ENCODE results near the gene CAPN9.

CAPN9 gene

GRCh38 chr1:230705289-230706019 lies 41.7 kb upstream of the CAPN9 start:
- Histone ChIP-seq H3K4me1 (ENCODE audit: insufficient read depth, low read length) (no peaks in the 10 kb centered on the region), H3K27me3 (ENCODE audit: control insufficient read depth in 1 of 2, insufficient read depth in 2 of 2, low read length in 2 of 2) (no peaks in the 10 kb centered on the region), H3K36me3 (ENCODE audit: insufficient read depth, low read length) (no peaks in the 10 kb centered on the region), H3K9ac (ENCODE audit: low read length) (no peak overlapping the region), H3K4me3 (ENCODE audit: low read depth in 1 of 2, low read length in 2 of 2) (no peak overlapping the region), H3K27ac (ENCODE audit: low read depth, low read length) (no peak overlapping the region), H3K9me3 (ENCODE audit: low read length) (no peaks in the 10 kb centered on the region)

- Histone ChIP-seq H3K27ac (ENCODE audit: low read depth, low read length) (no peak overlapping the region), H3K4me1 (ENCODE audit: insufficient read depth, low read length) (no peaks in the 10 kb centered on the region), H3K36me3 (ENCODE audit: insufficient read depth, low read length) (no peaks in the 10 kb centered on the region), H3K9ac (ENCODE audit: low read length) (no peak overlapping the region), H3K9me3 (ENCODE audit: low read length) (no peaks in the 10 kb centered on the region), H3K27me3 (ENCODE audit: control insufficient read depth in 1 of 2, insufficient read depth in 2 of 2, low read length in 2 of 2) (no peaks in the 10 kb centered on the region), H3K4me3 (ENCODE audit: low read depth in 1 of 2, low read length in 2 of 2) (no peak overlapping the region)
These were observed 41.0 kb upstream of the CAPN9 start for GRCh38 chr1:230706020-230706699.

- H3K9ac ChIP-seq (ENCODE audit: low read length) = no peak overlapping the region
- no peak overlapping the region for H3K4me3 ChIP-seq (ENCODE audit: low read depth in 1 of 2, low read length in 2 of 2)
- H3K27ac ChIP-seq (ENCODE audit: low read depth, low read length) = no peak overlapping the region
- H3K9me3 ChIP-seq (ENCODE audit: low read length) = no peaks in the 10 kb centered on the region
- no peaks in the 10 kb centered on the region for H3K4me1 ChIP-seq (ENCODE audit: insufficient read depth, low read length)
- no peaks in the 10 kb centered on the region for H3K36me3 ChIP-seq (ENCODE audit: insufficient read depth, low read length)
- H3K27me3 ChIP-seq (ENCODE audit: control insufficient read depth in 1 of 2, insufficient read depth in 2 of 2, low read length in 2 of 2) = no peaks in the 10 kb centered on the region
These were observed 40.1 kb upstream of the CAPN9 start for GRCh38 chr1:230706887-230707731.

- Histone ChIP-seq H3K27ac (ENCODE audit: low read depth, low read length) (no peak overlapping the region), H3K4me3 (ENCODE audit: low read depth in 1 of 2, low read length in 2 of 2) (no peak overlapping the region)
These were observed 39.2 kb upstream of the CAPN9 start for GRCh38 chr1:230707732-230708630.

GRCh38 chr1:230708631-230709580 lies 38.3 kb upstream of the CAPN9 start:
- Histone ChIP-seq H3K27ac (ENCODE audit: low read depth, low read length) (no peak overlapping the region), H3K9me3 (ENCODE audit: low read length) (no peaks in the 10 kb centered on the region), H3K36me3 (ENCODE audit: insufficient read depth, low read length) (no peaks in the 10 kb centered on the region), H3K27me3 (ENCODE audit: control insufficient read depth in 1 of 2, insufficient read depth in 2 of 2, low read length in 2 of 2) (no peaks in the 10 kb centered on the region), H3K9ac (ENCODE audit: low read length) (no peak overlapping the region), H3K4me1 (ENCODE audit: insufficient read depth, low read length) (peaks cover 5% of the 10 kb centered on the region), H3K4me3 (ENCODE audit: low read depth in 1 of 2, low read length in 2 of 2) (no peak overlapping the region)

More at GRCh38 chr1:230707732-230708630, 39.2 kb upstream of the CAPN9 start:
- no peaks in the 10 kb centered on the region for H3K36me3 ChIP-seq (ENCODE audit: insufficient read depth, low read length)
- H3K9me3 ChIP-seq (ENCODE audit: low read length) = no peaks in the 10 kb centered on the region
- H3K4me1 ChIP-seq (ENCODE audit: insufficient read depth, low read length) = no peaks in the 10 kb centered on the region
- no peaks in the 10 kb centered on the region for H3K27me3 ChIP-seq (ENCODE audit: control insufficient read depth in 1 of 2, insufficient read depth in 2 of 2, low read length in 2 of 2)
- H3K9ac ChIP-seq (ENCODE audit: low read length) = no peak overlapping the region

GRCh38 chr1:230709619-230710542 lies 37.3 kb upstream of the CAPN9 start:
- H3K4me1 ChIP-seq (ENCODE audit: insufficient read depth, low read length) = peaks cover 9% of the 10 kb centered on the region
- H3K4me3 ChIP-seq (ENCODE audit: low read depth in 1 of 2, low read length in 2 of 2) = no peak overlapping the region
- no peaks in the 10 kb centered on the region for H3K9me3 ChIP-seq (ENCODE audit: low read length)
- H3K27me3 ChIP-seq (ENCODE audit: control insufficient read depth in 1 of 2, insufficient read depth in 2 of 2, low read length in 2 of 2) = no peaks in the 10 kb centered on the region
- H3K27ac ChIP-seq (ENCODE audit: low read depth, low read length) = no peak overlapping the region
- H3K9ac ChIP-seq (ENCODE audit: low read length) = no peak overlapping the region
- H3K36me3 ChIP-seq (ENCODE audit: insufficient read depth, low read length) = no peaks in the 10 kb centered on the region

GRCh38 chr1:230710543-230710904 lies 36.7 kb upstream of the CAPN9 start:
- Histone ChIP-seq H3K4me3 (ENCODE audit: low read depth in 1 of 2, low read length in 2 of 2) (no peak overlapping the region), H3K36me3 (ENCODE audit: insufficient read depth, low read length) (no peaks in the 10 kb centered on the region), H3K27me3 (ENCODE audit: control insufficient read depth in 1 of 2, insufficient read depth in 2 of 2, low read length in 2 of 2) (no peaks in the 10 kb centered on the region), H3K27ac (ENCODE audit: low read depth, low read length) (no peak overlapping the region), H3K9me3 (ENCODE audit: low read length) (no peaks in the 10 kb centered on the region), H3K9ac (ENCODE audit: low read length) (no peak overlapping the region), H3K4me1 (ENCODE audit: insufficient read depth, low read length) (peaks cover 9% of the 10 kb centered on the region)

GRCh38 chr1:230711245-230711644 lies 35.9 kb upstream of the CAPN9 start:
- H3K9ac ChIP-seq (ENCODE audit: low read length) = no peak overlapping the region
- no peaks in the 10 kb centered on the region for H3K36me3 ChIP-seq (ENCODE audit: insufficient read depth, low read length)
- H3K27ac ChIP-seq (ENCODE audit: low read depth, low read length) = no peak overlapping the region
- no peaks in the 10 kb centered on the region for H3K27me3 ChIP-seq (ENCODE audit: control insufficient read depth in 1 of 2, insufficient read depth in 2 of 2, low read length in 2 of 2)
- H3K4me1 ChIP-seq (ENCODE audit: insufficient read depth, low read length) = peaks cover 9% of the 10 kb centered on the region
- no peaks in the 10 kb centered on the region for H3K9me3 ChIP-seq (ENCODE audit: low read length)
- no peak overlapping the region for H3K4me3 ChIP-seq (ENCODE audit: low read depth in 1 of 2, low read length in 2 of 2)

- Histone ChIP-seq H3K9me3 (ENCODE audit: low read length) (no peaks in the 10 kb centered on the region), H3K9ac (ENCODE audit: low read length) (no peak overlapping the region), H3K36me3 (ENCODE audit: insufficient read depth, low read length) (no peaks in the 10 kb centered on the region), H3K4me1 (ENCODE audit: insufficient read depth, low read length) (peaks cover 9% of the 10 kb centered on the region), H3K27ac (ENCODE audit: low read depth, low read length) (no peak overlapping the region), H3K27me3 (ENCODE audit: control insufficient read depth in 1 of 2, insufficient read depth in 2 of 2, low read length in 2 of 2) (no peaks in the 10 kb centered on the region), H3K4me3 (ENCODE audit: low read depth in 1 of 2, low read length in 2 of 2) (no peak overlapping the region)
These were observed 34.7 kb upstream of the CAPN9 start for GRCh38 chr1:230712470-230712942.
